GM21576 (cell line): Measurements from ENCODE around the gene ITGB2.
"Not testable (repeated sequence)": the region's sequence is repeated elsewhere in the genome, so short reads cannot be mapped to it uniquely, and the experiment has no call there.

Source experiments
- ATAC-seq: cut with Tn5 transposase; IDR thresholded peaks from one replicate; pipeline ENCODE4 v1.9.1; 2021; ENCODE audit warnings: mild to moderate bottlenecking, moderate library complexity; ENCODE audit not compliant: unreplicated experiment

Gene ITGB2

DNA sequence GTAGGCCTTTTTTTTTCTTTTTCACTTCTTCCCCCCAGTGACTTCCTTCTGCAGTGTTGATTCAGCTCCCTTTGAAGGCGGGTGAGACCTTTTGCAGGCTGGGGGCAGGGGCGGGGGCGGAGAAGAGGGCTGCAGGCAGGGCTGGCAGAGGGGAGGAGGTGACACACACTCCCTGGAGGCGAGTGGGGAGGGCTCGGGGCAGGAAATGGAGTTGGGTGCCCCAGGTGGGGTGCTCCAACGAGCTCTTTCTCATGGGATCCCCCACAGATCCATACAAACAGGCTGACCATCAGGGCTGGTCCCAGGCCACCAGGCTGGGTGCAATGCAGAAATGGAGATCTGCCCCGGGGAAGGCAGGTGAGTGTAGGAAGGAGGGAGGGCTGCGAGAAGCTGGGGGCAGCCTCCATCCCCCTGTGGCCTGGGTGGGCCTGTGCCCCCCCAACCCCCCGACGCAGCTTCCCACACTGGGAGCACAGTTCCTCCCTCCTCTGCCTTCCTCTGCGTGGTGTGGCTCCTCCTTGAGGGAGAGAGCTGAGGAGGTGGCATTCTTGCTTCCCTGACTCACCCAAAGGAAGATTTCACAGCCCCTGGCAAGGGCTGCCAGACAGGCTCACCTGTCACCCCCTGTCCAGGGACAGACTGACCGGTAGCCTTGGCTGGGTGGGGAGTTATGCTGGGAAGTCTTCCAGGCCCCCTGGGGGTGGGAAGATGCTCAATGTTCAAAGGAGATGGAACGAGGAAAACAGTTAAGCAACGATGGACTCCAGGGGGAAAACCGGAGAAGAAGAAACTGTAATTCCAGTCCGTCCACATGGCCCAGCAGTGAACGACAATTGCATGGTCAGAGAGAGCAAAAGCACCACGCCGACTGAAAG lies 7.1 kb upstream of the ITGB2 start:
- ATAC-seq: peak; percentile 33

DNA sequence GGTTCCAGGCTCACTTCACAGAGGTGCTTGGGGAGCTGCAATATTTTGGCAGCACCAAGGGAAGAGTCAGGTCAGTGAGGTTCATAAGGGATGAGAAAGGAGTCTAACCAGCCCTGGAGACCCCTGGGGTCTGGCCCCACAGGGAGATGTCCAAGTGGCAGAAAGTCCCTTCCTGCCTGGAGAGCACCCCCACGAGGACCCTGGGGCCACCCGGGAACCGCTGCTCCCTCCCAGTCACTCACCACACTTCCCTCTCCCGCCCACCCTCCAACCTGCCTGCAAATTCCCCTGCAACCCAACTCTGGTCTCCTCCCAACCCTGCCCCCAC lies 6.5 kb upstream of the ITGB2 start:
- peak; percentile 1 for ATAC-seq

DNA sequence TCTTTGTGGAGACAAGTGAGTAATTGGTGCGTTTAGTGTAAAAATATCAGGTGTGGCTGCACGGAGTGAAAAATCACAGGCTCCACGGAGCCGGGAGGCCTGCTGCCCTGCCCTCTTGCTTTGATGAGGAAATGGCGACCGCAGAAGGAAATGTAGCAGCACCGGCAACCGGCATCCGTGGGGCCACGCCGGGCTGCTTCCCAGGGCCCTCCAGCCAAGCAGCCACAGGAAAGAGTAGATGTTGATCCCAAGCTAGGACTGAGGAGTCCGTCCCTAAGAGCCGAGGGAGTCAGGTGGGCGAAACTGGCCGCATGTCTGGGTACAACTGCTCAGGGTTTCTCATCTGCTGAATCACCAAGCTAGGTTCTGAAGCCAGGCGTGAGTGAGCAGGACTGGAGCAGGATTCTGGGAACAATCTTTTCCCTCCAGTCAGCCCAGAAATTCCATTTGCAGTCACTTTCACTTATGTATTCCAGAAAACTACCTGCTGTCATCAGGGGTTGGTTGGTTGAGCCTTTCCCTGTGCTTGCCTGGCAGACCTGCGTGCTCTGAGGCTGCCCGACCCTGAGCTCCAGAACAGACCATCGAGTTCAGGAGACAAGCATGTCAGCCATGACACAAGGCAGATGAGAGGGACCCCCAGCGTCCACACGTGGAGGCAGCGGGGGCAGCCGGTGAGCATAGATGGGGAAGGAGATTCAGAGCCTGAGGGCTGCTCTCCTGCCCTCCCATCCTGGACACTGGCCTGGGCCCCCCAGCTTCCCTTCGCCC lies 5.8 kb upstream of the ITGB2 start:
- ATAC-seq: no peak

DNA sequence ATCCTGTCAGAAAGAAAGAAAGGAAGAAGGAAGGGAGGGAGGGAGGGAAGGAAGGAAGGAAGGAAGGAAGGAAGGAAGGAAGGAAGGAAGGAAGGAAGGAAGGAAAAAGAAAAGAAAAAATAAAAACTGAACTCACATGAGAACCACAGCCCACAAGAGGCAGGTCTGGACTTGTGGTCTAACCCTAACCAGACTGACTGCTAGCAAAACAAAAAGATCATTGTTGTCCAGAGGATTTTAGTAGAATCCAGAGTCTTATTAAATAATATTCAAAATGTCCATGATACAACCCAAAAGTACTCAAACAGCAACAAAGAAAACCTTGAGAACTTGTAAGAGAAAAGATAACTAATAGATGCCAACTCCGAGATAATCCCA lies 4.7 kb upstream of the ITGB2 start:
- ATAC-seq: no peak

DNA sequence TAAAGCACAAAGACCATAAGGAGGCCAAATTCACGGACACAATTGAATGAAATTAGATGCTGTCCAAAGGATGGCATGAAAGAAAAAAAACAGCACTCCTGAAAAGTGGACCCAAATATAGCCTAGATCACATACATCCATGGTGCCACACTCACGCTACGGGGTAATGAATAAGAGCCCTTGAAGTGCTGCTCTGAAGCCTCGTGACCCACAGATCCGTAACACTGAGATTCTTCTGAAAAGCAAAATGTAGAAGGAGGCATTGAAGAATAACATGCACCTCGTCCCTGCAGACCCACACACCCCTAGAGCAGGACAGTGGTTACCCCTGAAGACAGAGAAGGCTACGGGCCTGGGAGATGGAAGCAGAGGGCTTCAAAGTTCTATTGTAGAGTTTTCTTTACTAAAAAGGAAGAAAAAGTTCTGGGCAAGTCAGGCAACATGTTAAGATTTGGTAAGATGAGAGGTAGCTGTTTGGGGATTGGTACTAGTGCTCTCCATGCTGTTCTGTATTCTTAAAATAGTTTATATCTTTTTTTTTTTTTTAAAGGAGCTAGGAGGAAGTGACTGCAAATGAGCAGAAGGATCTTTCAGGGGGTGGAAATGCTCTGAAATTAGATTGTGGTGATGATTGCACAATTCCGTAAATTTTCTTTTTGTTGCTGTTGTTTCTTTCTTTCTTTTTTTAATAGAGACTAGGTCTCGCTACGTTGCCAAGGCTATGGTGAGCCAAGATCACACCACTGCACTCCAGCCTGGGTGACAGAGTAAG lies 4.1 kb upstream of the ITGB2 start:
- ATAC-seq: no peak

DNA sequence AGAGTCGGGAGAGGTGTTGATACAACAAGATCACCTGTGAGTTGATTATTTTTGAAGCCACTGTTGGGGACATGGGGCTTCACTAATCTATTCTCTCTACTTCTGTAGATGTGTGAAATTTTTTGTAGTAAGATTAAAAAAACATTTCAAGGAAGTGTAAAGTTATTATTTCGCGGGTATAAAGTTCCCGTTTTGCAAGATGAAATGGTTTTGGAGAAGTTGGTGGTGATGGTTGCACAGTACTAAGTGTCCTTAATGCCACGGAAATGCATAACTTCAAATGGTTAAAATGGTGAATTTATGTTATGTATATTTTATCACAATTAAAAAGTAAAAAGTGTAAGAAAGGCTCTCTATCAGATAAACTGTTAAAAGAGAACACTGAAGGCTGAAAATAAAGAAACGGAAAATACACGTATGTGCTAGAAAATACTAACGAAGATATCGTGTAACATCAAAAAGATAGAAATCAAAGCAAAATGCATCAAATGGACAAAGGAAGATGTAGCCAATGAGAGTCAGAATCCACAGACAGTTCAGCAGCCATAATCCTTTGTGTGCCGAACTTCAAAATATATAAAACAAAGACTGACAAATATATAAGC lies 2.9 kb upstream of the ITGB2 start:
- ATAC-seq: no peak

DNA sequence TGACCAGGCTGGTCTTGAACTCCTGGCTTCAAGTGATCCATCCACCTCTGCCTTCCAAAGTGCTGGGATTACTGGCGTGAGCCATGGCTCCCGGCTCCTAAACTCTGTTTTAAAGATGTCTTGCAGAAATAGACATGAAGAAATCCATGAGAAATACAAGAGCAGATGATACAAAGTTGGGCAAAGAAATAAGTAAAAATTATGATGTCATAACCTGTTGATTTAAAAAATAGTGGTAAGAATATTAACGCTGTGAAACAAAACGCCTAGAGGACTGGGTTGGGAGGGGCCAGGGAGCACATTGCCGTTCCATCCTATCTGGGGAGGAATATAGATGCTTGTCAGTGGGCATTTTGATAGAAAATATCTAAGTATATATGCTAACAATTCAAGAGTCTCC lies 1.2 kb upstream of the ITGB2 start:
- ATAC-seq: no peak

DNA sequence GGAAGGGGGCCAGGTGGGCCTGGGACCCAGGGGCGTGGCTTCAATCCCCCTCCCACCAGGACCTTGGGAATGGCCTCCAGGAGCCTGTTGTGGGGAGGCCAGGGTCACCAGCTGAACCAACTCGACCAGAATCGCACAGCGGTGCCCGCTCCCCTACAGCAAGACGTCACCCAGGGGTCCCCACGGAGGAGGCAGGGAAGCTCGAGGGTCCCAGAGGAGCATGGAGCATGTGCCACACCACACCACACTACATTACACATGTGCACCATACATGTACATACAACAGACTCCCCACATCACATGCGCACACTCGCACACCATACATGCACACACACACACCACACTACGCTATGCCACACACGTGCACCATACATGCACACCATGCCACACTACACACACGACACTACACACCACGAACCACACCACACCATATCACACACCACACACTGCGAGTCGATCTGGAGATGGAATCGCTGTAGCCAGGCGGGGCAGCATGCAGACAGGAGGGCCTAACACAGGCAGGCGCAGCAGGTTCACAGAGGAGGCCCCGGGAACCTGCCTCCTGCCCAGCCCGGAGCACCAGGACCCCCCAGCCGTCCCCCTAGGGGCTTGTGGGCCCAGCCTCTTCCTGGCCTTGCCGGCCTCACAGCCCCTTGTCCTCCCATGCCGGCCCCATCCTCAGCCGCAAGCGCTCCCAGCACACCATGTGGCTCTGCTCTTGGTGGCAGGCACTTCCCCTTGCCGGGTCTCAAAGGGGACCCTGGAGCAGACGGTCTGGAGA lies 596 bp downstream of the ITGB2 start:
- no peak for ATAC-seq

DNA sequence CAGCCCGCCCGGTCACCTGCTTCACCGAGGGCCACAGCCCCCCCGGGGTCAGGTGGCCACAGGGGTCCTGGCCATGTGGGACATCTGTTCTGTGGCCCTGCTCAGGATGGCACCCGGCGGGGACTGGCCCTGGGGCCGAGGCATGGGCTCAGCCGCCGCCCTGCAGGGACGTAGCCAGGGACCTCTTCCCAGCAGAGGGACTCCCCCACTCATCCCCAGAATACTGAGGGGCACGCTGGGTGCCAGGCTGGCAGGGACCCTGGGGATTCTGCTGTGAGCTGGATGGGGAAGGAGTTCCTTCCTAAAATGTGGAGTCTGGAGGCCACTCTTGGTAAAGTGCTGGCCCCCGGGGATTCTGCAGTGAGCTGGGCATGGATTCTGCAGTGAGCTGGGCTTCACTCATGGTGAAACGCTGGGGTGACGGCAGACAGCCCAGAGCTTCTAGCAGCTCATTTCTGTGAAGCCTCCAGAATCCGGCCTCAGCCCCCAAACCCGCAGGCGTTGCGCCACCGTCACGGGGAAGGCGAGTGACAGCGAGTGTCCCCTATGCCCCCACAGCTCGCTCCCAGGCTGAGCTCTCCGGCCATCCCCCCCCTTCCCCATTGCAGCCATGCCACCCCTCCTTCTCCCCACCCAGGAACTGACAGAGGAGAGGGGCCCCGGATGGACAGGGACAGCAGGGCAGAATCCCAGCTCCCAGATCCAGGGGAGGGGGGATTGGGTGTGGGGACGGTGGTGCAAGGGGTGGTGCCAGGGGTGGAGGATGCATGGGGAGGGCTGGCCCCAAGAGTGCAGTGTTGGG lies 1.4 kb downstream of the ITGB2 start:
- no peak for ATAC-seq

DNA sequence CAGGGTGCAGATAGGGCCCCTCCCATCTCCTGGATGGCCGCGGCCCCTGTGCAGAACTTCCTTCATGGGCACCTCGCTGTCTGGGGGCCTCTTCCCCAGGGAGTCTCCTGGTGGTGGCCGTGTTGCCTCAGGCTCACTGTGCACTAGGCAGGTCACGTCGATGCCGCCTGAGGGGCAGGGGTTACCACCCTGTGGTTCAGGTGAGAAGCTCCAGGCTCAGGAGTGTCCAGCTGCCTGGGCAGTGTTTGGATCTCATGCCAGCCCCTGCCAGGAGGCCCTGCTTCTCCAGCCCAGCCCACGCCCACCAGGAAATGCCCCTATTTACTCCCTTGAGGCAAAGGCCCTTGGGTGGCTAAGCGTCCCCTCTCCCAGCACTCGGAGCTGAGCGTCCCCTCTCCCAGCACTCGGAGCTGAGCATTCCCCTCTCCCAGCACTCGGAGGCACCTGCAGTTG lies 2.1 kb downstream of the ITGB2 start:
- no peak for ATAC-seq

DNA sequence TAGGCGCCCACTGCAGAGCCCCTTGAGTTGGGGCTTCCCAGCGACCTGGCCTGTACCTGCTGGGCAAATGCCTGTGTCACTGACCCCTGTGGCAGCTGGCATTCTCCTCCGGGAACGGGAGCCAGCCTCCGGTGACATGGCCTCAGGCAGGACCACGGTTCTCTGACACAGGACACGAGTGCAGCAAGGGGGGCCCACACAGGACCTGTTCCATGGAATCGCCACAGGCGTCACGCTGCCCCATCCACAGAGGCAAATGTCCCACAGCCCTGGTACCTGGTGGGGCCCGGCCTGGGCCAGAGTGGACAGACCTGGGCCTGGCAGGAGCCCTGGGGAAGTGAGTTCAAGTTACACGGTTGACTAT lies 2.6 kb downstream of the ITGB2 start:
- ATAC-seq: no peak

DNA sequence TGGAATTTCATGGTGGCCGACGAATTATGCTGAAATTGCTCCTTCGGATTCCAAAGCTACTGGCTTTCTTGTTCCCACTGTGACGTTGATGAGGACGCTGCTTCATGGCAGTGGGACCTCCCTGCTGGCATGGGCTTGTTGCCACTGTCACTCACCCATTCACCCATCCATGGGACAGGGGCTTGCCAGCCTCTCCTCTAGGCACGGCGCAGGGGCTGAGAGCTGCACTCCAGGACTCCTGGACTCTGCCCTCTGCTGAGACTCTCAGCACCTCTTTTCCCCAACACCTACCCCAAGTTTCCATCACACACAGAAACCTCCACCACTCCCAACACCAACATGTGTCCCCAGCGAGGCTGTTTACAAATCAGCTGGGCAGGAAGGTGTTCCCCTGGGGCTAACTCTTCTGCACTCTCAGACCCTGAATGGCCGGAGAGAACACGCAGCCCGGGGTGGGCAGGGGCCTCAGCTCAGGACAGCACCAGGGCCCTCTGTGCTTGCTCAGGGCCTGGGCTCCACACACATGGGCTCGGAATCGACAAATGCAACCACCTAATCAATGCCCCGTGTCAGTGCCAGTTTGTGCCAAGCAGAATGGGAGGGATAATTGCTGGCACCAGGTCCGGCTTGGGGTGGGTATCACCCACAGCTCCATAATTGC lies 3.1 kb downstream of the ITGB2 start:
- no peak for ATAC-seq

DNA sequence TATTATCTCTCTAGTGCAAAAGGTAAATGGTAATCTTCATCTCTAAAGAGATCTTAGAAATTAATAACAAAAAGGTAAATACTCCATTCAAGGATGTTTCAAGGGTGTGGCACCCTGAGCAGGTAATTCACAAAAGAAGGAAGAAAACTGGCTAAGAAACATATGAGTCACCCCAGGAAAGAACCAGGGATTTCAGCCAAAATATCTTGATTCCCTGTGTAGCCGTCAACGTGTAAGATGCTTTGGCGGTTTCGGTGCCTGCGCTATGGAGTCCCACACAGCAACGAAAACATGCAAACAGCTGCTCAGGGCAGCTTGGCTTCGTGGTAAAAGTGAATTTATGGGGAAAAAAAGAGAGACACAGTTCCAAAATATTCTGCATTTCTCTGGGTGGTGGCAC lies 3.7 kb downstream of the ITGB2 start:
- ATAC-seq: no peak

DNA sequence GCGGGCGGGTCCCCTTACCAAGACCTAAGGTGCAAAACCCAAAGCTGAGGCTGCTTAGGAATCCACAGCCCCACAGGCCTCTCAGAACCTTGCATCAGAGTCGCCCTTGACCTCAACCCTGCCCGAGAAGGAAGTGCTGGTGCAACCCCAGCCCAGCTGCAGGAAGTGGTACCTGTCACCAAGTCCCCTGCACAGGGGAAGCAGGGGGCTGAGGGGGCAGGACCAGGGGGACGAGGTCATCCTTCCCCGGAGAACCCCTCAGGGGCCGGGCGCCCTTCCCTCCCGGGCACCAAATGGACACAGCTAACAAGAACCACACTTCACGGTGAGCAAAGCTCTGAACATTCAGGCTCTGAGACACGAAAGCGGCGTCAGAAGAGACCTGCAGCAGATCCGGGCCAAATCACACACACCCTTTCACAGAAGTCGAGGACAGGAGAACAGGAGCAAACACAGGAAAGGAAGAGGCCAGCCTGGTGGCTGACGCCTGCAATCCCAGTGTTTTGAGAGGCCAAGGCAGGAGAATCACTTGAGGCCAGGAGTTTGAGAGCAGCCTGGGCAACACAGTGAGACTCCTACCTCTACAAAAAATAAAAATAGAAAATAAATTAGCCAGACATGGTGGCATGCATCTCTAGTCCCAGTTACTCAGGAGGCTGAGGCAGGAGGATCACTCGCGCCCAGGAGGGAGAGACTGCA lies 6.4 kb downstream of the ITGB2 start:
- peak; percentile 59 for ATAC-seq

DNA sequence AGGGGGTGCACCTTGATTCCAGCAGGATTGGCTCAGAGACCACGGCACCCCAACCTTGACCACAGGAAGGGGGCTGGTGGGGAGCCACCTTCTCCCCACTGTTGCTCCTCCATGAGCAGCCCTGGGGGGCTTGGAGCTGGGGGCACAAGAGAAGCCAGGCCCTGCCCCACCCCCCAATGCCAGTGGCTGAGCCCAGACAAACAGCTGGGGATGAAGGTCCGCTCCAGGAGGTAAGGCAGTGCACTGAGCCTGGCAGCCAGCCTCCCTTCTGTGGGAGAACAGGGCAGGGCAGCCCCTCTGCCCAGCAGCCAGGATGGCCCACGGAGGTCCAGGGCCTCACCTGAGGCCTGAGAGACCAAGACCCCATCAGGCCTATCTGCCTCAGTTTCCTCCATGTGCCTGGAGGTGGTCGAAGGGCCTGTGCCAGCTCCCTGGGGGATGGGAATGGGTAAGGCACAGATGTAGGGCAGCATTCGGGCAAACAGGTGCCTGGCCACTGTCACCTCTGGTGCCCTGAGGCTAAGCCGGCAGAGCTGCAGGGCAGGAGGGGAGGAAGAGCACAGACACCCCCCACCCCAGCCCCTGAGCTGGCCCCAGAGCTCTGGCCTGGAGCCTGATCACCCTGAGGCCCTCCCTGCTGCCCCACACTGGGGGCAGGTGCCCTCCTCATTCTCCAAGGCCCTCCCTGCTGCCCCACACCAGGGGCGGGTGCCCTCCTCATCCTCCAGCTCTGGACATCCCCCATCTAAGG lies 7.1 kb downstream of the ITGB2 start:
- ATAC-seq: no peak

DNA sequence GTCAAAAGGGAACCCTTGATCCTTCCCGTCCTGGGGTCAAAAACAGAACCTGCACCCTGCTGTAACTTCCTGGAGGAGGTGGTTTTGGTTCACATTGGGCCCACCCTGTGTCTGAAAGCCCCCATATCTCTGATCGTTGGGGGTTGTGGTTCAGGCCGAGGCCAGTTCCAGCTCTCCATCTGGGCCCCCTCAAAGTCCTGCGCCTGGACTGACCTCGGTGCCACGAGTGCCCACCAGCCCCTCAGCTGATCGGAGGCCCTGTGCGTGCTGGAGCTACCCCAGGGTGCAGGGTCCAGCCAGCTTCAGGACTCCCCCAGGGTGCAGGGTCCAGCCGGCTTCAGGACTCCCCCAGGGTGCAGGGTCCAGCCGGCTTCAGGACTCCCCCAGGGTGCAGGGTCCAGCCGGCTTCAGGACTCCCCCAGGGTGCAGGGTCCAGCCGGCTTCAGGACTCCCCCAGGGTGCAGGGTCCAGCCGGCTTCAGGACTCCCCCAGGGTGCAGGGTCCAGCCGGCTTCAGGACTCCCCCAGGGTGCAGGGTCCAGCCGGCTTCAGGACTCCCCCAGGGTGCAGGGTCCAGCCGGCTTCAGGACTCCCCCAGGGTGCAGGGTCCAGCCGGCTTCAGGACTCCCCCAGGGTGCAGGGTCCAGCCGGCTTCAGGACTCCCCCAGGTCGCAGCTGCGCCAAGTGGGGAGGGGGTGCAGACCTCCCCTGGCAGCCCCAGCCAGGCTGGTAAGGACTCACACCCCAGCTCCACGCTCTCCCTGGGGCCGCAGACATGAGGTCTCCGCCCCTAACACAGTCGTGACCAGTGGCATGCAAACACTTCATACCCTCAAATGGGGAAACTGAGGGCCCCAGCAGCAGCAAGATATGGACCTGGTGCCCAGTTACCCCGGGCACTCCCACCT lies 7.9 kb downstream of the ITGB2 start:
- not testable (repeated sequence) for ATAC-seq

DNA sequence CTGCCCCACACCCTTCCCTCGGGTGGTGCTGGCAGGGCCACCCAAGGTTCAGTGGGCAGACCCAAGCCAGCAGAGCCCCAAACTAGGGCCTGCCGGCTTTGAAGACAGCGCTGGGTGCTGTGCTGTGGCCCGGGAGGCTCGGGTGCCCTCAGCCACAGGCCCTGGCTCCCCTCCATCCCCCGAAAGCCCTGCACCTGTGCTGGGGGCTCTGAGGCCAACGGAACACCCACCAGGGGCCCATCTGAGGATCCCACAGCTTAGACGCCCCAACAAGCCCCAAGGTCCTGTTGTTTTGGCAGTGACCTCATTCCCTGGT lies 8.6 kb downstream of the ITGB2 start:
- no peak for ATAC-seq
